GM23338 (cell line): ENCODE results near the gene RYR2. TPM values are rescaled to one million over a fixed set of nuclear protein-coding genes. Genes with fewer than 3 reads are reported as not detected.

Experiments
- ATAC-seq: fragments of 200-7000 bp; cut with Tn5 transposase; 3 replicates; pipeline ENCODE4 v1.9.1; 2020
- DNase-seq: peaks from one replicate; pipeline ENCODE4 v3.0.0-alpha.2; 2015; ENCODE audit warnings: low spot score
- H2AFZ ChIP-seq: fragments of 200-600 bp; sonication (generic); 2 replicates; pipeline ENCODE4 v1.8.0; 2016; ENCODE audit warnings: antibody characterized with exemption, mild to moderate bottlenecking, moderate library complexity
- H3F3A ChIP-seq: fragments of 200-600 bp; sonication (generic); replicated peaks from 2 replicates; pipeline ENCODE4 v1.8.0; 2017; ENCODE audit warnings: antibody characterized with exemption, mixed run types, low read depth
- H3K27ac ChIP-seq: fragments of 200-600 bp; sonication (generic); 2 replicates; pipeline ENCODE4 v1.6.1; 2016; ENCODE audit warnings: low read depth
- H3K27me3 ChIP-seq: fragments of 200-600 bp; sonication (generic); 2 replicates; pipeline ENCODE4 v1.8.0; 2016; ENCODE audit warnings: mild to moderate bottlenecking, mixed run types, moderate library complexity; ENCODE audit not compliant: insufficient read depth
- H3K36me3 ChIP-seq: fragments of 200-600 bp; sonication (generic); 2 replicates; pipeline ENCODE4 v1.8.0; 2016; ENCODE audit warnings: mild to moderate bottlenecking; ENCODE audit not compliant: insufficient read depth
- H3K4me1 ChIP-seq: fragments of 200-600 bp; sonication (generic); 2 replicates; pipeline ENCODE4 v1.8.0; 2016; ENCODE audit warnings: mild to moderate bottlenecking, moderate library complexity; ENCODE audit not compliant: insufficient read depth
- H3K4me2 ChIP-seq: fragments of 200-600 bp; sonication (generic); 2 replicates; pipeline ENCODE4 v1.7.1; 2017; ENCODE audit warnings: mixed run types
- H3K4me3 ChIP-seq: fragments of 200-600 bp; sonication (generic); 2 replicates; pipeline ENCODE4 v1.6.1; 2016; ENCODE audit warnings: mixed run types
- H3K79me2 ChIP-seq: fragments of 200-600 bp; sonication (generic); replicated peaks from 2 replicates; pipeline ENCODE4 v1.8.0; 2017; ENCODE audit warnings: mild to moderate bottlenecking; ENCODE audit not compliant: insufficient read depth
- H3K9me2 ChIP-seq: fragments of 200-600 bp; sonication (generic); 2 replicates; pipeline ENCODE4 v1.8.0; 2017; ENCODE audit not compliant: insufficient read depth
- H4K20me1 ChIP-seq: fragments of 200-600 bp; sonication (generic); replicated peaks from 2 replicates; pipeline ENCODE4 v1.8.0; 2017; ENCODE audit warnings: mild to moderate bottlenecking; ENCODE audit not compliant: insufficient read depth
- H3K27ac Mint-ChIP-seq: 2 replicates; pipeline ENCODE4 v1.8.0; 2020; ENCODE audit warnings: inconsistent platforms, mild to moderate bottlenecking, moderate library complexity, mixed read lengths
- H3K27me3 Mint-ChIP-seq: 3 replicates; pipeline ENCODE4 v1.8.0; 2022; ENCODE audit warnings: low read depth, mild to moderate bottlenecking, moderate library complexity, mixed read lengths, inconsistent platforms; ENCODE audit not compliant: insufficient read depth, poor library complexity
- H3K36me3 Mint-ChIP-seq: 3 replicates; pipeline ENCODE4 v1.8.0; 2021; ENCODE audit warnings: low read depth, mild to moderate bottlenecking, inconsistent platforms, moderate library complexity, mixed read lengths
- H3K4me1 Mint-ChIP-seq: 3 replicates; pipeline ENCODE4 v1.8.0; 2020; ENCODE audit warnings: mild to moderate bottlenecking, inconsistent platforms, mixed read lengths
- H3K4me3 Mint-ChIP-seq: 3 replicates; pipeline ENCODE4 v1.8.0; 2021; ENCODE audit warnings: moderate library complexity, mild to moderate bottlenecking, inconsistent platforms, mixed read lengths
- H3K9me3 Mint-ChIP-seq: 3 replicates; pipeline ENCODE4 v1.8.0; 2020; ENCODE audit warnings: moderate library complexity, mild to moderate bottlenecking, inconsistent platforms, mixed read lengths
- CREB1 ChIP-seq: fragments of 250-450 bp; sonication (Bioruptor Pico); IDR thresholded peaks from 2 replicates; pipeline ENCODE4 v1.5.0; 2020; ENCODE audit warnings: low read depth, mild to moderate bottlenecking, moderate library complexity
- CTCF ChIP-seq, 2 experiments: fragments of 200-600 bp in 1 of 2; sonication (generic) in 1 of 2; conservative IDR thresholded peaks; 2 replicates each; pipeline versions ENCODE4 v1.5.1 to v1.6.1; 2016 to 2017; ENCODE audit warnings: antibody characterized with exemption in 2 of 2, low read depth in 2 of 2, mild to moderate bottlenecking in 2 of 2, moderate library complexity in 1 of 2
- ETS1 ChIP-seq: IDR thresholded peaks from 2 replicates; pipeline ENCODE4 v1.6.1; 2016; ENCODE audit warnings: antibody characterized with exemption
- EZH2 ChIP-seq: fragments of 200-600 bp; sonication (generic); IDR thresholded peaks from one replicate; pipeline ENCODE4 v1.8.0; 2017; ENCODE audit warnings: antibody characterized with exemption, mild to moderate bottlenecking, low read depth; ENCODE audit not compliant: unreplicated experiment
- EZH2phosphoT487 ChIP-seq: fragments of 200-600 bp; sonication (generic); IDR thresholded peaks from one replicate; pipeline ENCODE4 v1.8.1; 2018; ENCODE audit warnings: antibody characterized with exemption; ENCODE audit not compliant: unreplicated experiment
- JUNB ChIP-seq: IDR thresholded peaks from one replicate; pipeline ENCODE4 v1.6.1; 2016; ENCODE audit warnings: antibody characterized with exemption; ENCODE audit not compliant: unreplicated experiment
- NANOG ChIP-seq: IDR thresholded peaks from 2 replicates; pipeline ENCODE4 v1.6.1; 2016; ENCODE audit warnings: antibody characterized with exemption, borderline replicate concordance
- POLR2AphosphoS5 ChIP-seq: IDR thresholded peaks from 2 replicates; pipeline ENCODE4 v1.6.1; 2016; ENCODE audit warnings: antibody characterized with exemption, low read depth
- REST ChIP-seq: IDR thresholded peaks from one replicate; pipeline ENCODE4 v1.6.1; 2018; ENCODE audit warnings: antibody characterized with exemption; ENCODE audit not compliant: unreplicated experiment
- STAT1 ChIP-seq: IDR thresholded peaks from one replicate; pipeline ENCODE4 v1.6.1; 2016; ENCODE audit warnings: antibody characterized with exemption; ENCODE audit not compliant: unreplicated experiment
- ZNF114 ChIP-seq: fragments of 250-450 bp; sonication (Bioruptor Pico); IDR thresholded peaks from 2 replicates; pipeline ENCODE4 v1.5.0; 2020; ENCODE audit warnings: mild to moderate bottlenecking, moderate library complexity
- ZNF331 ChIP-seq: fragments of 250-450 bp; sonication (Bioruptor Pico); IDR thresholded peaks from 2 replicates; pipeline ENCODE4 v1.5.0; 2020; ENCODE audit warnings: low read depth, mild to moderate bottlenecking, moderate library complexity
- ZNF462 ChIP-seq: fragments of 250-450 bp; sonication (Bioruptor Pico); IDR thresholded peaks from 2 replicates; pipeline ENCODE4 v1.5.0; 2020; ENCODE audit warnings: mild to moderate bottlenecking, moderate library complexity
- polyA plus RNA-seq: library from polyadenylated mRNA; unstranded; fragments of >200 nt; fragmentation: Nextera tagmentation; extraction: Ambion mirVana; gene quantifications from 2 replicates; pipeline ENCODE4 v1.2.1, GENCODE V29; 2016
- total RNA-seq: library from RNA; depleted of rRNA; stranded (reverse); fragments of >200 nt; shearing (Covaris generic); gene quantifications from 2 replicates; pipeline ENCODE4 v1.2.3, GENCODE V29; 2014

The RYR2 gene
- total and polyA plus RNA-seq, 2 experiments from 2014 or later, result 8.9 to 10.0 TPM

- H3K4me3 Mint-ChIP-seq, result no peak overlapping the region
Observed at GRCh38 chr1:237119091-237119490, 77.1 kb downstream of the RYR2 start.

More at GRCh38 chr1:237119091-237119490, 77.1 kb downstream of the RYR2 start:
- Histone ChIP-seq H3K4me3 (no peak overlapping the region), H3F3A (no peaks in the 10 kb centered on the region), H2AFZ (no peak overlapping the region), H3K27ac (no peak overlapping the region), H3K27me3 (no peaks in the 10 kb centered on the region), H3K36me3 (no peaks in the 10 kb centered on the region), H3K4me1 (no peaks in the 10 kb centered on the region), H3K79me2 (peaks cover 36% of the 10 kb centered on the region), H4K20me1 (no peaks in the 10 kb centered on the region), H3K9me2 (peaks cover 13% of the 10 kb centered on the region), H3K4me2 (no peak overlapping the region)
- Mint-ChIP-seq H3K36me3 (no peaks in the 10 kb centered on the region; the same call in 2 of the 3 replicates), H3K27ac (no peak overlapping the region), H3K9me3 (no peaks in the 10 kb centered on the region), H3K27me3 (no peaks in the 10 kb centered on the region), H3K4me1 (no peaks in the 10 kb centered on the region; the same call in 2 of the 3 replicates)
- TF ChIP-seq CREB1 (CRISPR knock-in tag) (no peak), ZNF114 (CRISPR knock-in tag) (no peak), ZNF331 (CRISPR knock-in tag) (no peak), NANOG (no peak), POLR2AphosphoS5 (no peak), STAT1 (no peak), REST (no peak), EZH2 (no peak), EZH2phosphoT487 (no peak), ETS1 (no peak), JUNB (no peak), CTCF (conservative IDR thresholded peaks at IDR 0.05; ENCODE audit: low read depth in 2 of 2) (no peak), ZNF462 (CRISPR knock-in tag) (no peak)
- ATAC-seq (no peak), DNase-seq (no peak)
